Embryonic facial prominence (tissue), 1 donor: Measurements from ENCODE around the gene CHRM1.
"Not testable (repeated sequence)": the region's sequence is repeated elsewhere in the genome, so short reads cannot be mapped to it uniquely, and the experiment has no call there.

Experiments
- DNase-seq: peaks from one replicate; pipeline ENCODE4 v3.0.0-alpha.2; 2016; ENCODE audit errors: extremely low spot score

CHRM1 gene

GRCh38 chr11:62875698-62876478 lies 45.3 kb downstream of the CHRM1 start:
- no peak for DNase-seq

GRCh38 chr11:62874851-62875250 lies 46.3 kb downstream of the CHRM1 start:
- DNase-seq: no peak

GRCh38 chr11:62865635-62866034 lies 55.5 kb downstream of the CHRM1 start:
- DNase-seq: no peak

- no peak for DNase-seq
These were observed 57.4 kb downstream of the CHRM1 start for GRCh38 chr11:62863687-62864335.

GRCh38 chr11:62861564-62862192 lies 59.5 kb downstream of the CHRM1 start:
- not testable (repeated sequence) for DNase-seq

- no peak for DNase-seq
These were observed 60.2 kb downstream of the CHRM1 start for GRCh38 chr11:62860835-62861563.

GRCh38 chr11:62859281-62859703 lies 61.9 kb downstream of the CHRM1 start:
- DNase-seq: not testable (repeated sequence)
